HEK293 (cell line): ENCODE results near the gene PPP1R36.

Experiments used
- CTCF ChIP-seq: fragments of 450-650 bp; formaldehyde crosslinking; IDR thresholded peaks from 2 replicates; pipeline ENCODE4 v1.5.1; 2016; ENCODE audit warnings: missing biosample characterization, missing genetic modification characterization
- KLF10 ChIP-seq: fragments of 450-650 bp; IDR thresholded peaks from 2 replicates; pipeline ENCODE4 v1.5.1; 2018; ENCODE audit warnings: missing biosample characterization, mild to moderate bottlenecking, missing genetic modification characterization
- ZFP37 ChIP-seq: fragments of 450-650 bp; formaldehyde crosslinking; IDR thresholded peaks from 2 replicates; pipeline ENCODE4 v1.5.1; 2016; ENCODE audit warnings: missing biosample characterization, missing genetic modification characterization
- ZNF184 ChIP-seq: fragments of 450-650 bp; IDR thresholded peaks from 2 replicates; pipeline ENCODE4 v1.5.1; 2018; ENCODE audit warnings: missing biosample characterization, mild to moderate bottlenecking, missing genetic modification characterization
- ZNF2 ChIP-seq: fragments of 450-650 bp; formaldehyde crosslinking; IDR thresholded peaks from 2 replicates; pipeline ENCODE4 v1.5.1; 2016; ENCODE audit warnings: missing biosample characterization, missing genetic modification characterization
- ZSCAN23 ChIP-seq: fragments of 450-650 bp; formaldehyde crosslinking; IDR thresholded peaks from 2 replicates; pipeline ENCODE4 v1.5.1; 2016; ENCODE audit warnings: missing biosample characterization, missing genetic modification characterization
- TF ChIP-seq, protein P1 (sequence below): fragments of 450-650 bp; formaldehyde crosslinking; conservative IDR thresholded peaks from 2 replicates; pipeline ENCODE4 v1.5.1; 2016; ENCODE audit warnings: low read depth, missing biosample characterization, missing genetic modification characterization

DNA sequence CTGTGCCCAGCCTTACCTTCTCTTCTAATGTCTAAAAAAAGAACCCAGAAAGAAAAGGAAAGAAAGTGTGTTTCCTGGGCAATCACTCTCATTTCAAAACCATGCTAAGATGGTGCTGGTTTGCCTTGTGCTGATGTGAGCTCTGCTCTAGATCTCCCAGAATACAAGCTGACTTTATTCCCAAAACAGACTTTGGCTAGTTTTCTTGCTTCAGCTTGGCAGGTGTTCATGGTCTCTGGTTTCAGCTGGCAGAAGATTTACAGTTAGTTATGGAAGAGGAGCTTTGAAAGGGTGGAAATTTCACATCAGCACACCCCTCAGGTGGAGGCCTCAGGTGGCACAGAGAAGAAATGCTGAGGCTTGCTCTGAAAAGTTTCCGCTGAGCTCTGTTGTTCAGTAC is 34.4 kb downstream of the PPP1R36 start:
- TF ChIP-seq CTCF (tag by site-specific recombination) (no peak), ZSCAN23 (tag by site-specific recombination) (no peak), ZNF2 (no peak), ZFP37 (tag by site-specific recombination) (no peak), ZNF184 (tag by site-specific recombination) (no peak), KLF10 (tag by site-specific recombination) (no peak)
- TF ChIP-seq, protein P1, sequence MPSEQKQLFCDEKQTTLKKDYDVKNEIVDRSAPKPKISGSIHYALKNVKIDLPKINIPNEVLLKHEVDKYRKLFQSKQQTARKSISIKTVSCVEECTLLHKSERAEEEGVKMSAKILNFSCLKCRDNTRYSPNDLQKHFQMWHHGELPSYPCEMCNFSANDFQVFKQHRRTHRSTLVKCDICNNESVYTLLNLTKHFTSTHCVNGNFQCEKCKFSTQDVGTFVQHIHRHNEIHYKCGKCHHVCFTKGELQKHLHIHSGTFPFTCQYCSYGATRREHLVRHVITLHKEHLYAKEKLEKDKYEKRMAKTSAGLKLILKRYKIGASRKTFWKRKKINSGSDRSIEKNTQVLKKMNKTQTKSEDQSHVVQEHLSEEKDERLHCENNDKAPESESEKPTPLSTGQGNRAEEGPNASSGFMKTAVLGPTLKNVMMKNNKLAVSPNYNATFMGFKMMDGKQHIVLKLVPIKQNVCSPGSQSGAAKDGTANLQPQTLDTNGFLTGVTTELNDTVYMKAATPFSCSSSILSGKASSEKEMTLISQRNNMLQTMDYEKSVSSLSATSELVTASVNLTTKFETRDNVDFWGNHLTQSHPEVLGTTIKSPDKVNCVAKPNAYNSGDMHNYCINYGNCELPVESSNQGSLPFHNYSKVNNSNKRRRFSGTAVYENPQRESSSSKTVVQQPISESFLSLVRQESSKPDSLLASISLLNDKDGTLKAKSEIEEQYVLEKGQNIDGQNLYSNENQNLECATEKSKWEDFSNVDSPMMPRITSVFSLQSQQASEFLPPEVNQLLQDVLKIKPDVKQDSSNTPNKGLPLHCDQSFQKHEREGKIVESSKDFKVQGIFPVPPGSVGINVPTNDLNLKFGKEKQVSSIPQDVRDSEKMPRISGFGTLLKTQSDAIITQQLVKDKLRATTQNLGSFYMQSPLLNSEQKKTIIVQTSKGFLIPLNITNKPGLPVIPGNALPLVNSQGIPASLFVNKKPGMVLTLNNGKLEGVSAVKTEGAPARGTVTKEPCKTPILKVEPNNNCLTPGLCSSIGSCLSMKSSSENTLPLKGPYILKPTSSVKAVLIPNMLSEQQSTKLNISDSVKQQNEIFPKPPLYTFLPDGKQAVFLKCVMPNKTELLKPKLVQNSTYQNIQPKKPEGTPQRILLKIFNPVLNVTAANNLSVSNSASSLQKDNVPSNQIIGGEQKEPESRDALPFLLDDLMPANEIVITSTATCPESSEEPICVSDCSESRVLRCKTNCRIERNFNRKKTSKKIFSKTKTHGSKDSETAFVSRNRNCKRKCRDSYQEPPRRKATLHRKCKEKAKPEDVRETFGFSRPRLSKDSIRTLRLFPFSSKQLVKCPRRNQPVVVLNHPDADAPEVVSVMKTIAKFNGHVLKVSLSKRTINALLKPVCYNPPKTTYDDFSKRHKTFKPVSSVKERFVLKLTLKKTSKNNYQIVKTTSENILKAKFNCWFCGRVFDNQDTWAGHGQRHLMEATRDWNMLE: no peak
